GM12891 (cell line): ENCODE results near the gene EPHX1.

ENCODE experiments used
- DNase-seq: peaks from one replicate; pipeline ENCODE4 v3.0.0; 2011; ENCODE audit warnings: low spot score; ENCODE audit not compliant: insufficient read length
- FAIRE-seq: peaks from 2 replicates; lab custom pipeline; 2011; peaks lifted over from hg19 to GRCh38; lab: Jason Lieb, UNC
- PAX5 ChIP-seq: IDR thresholded peaks from 2 replicates; pipeline ENCODE4 v1.6.1; 2011; ENCODE audit warnings: low read length, moderate library complexity, mild to moderate bottlenecking; ENCODE audit not compliant: insufficient read depth, severe bottlenecking
- POLR2A ChIP-seq: IDR thresholded peaks from 2 replicates; pipeline ENCODE4 v1.6.1; 2011; ENCODE audit warnings: low read depth, low read length, control low read depth
- POLR2AphosphoS5 ChIP-seq: IDR thresholded peaks from 2 replicates; pipeline ENCODE4 v1.6.1; 2011; ENCODE audit warnings: low read depth, low read length, control low read depth
- POU2F2 ChIP-seq: IDR thresholded peaks from 2 replicates; pipeline ENCODE4 v1.6.1; 2011; ENCODE audit warnings: low read depth, mild to moderate bottlenecking, control low read depth, low read length, moderate library complexity
- SPI1 ChIP-seq: IDR thresholded peaks from 2 replicates; pipeline ENCODE4 v1.6.1; 2011; ENCODE audit warnings: low read depth, low read length, control low read depth
- TAF1 ChIP-seq: IDR thresholded peaks from 2 replicates; pipeline ENCODE4 v1.6.1; 2011; ENCODE audit warnings: low read depth, low read length, control low read depth

Gene EPHX1

DNA sequence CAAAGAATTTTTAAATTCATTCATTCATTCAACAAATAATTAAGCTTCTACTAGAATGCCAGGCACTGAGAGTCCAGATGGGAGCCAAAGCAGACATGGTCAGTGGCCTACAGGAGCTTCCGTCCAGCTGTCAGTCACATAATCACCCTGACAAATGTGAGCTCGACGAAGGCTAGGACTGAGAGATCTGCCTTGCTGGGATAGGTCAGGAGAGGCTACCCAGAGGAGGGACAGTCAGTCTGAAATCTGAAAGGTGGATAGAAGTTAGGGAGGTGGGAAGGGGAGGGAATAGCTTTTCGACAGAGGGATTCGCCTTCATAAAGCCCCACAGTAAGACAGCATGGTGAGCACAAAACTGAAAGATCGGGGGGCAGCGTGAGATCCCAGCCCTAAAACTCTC, 8.3 kb downstream of the EPHX1 start:
- FAIRE-seq = no peak
- no peak for DNase-seq
- TF ChIP-seq TAF1 (no peak), POLR2A (no peak), POLR2AphosphoS5 (no peak), PAX5 (no peak), SPI1 (no peak), POU2F2 (no peak)

DNA sequence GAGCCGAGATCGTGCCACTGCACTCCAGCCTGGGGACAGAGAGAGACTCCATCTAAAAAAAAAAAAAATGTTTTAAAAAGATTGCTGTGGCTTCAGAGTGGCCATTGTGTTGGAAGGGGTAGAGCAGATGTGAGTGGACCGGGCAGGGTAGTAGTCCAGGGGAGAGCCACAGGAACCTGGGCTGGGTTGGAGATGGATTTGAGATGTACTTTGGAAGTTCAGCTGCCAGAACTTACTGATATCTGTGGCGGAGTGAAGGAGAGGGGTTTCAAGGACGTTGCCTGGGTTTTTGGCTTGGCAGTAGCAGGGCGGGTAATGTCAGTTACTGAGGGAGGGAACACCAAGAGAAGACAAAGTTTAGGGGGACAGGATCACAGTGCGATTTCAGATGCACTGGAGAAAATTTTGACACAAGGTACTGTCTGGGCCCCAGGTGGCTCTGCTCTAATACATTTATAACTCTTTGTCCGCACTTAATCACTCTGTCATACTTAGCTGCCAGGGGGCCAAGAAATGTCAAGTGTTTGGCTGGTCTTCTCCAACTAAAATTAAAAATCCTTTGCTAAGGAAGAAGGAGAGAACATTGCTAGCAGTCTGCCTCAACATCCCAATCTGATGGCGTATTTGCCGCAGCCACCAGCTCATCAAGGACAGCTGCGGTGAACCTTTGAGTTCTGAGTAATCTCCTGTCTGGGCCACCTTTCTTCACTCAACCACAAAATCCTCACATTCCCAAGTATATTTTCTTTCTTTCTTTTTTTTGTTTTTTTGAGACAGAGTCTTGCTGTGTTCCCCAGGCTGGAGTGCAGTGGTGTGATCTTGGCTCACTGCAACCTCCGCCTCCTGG, 9.6 kb downstream of the EPHX1 start:
- FAIRE-seq (no peak), DNase-seq (no peak)
- TF ChIP-seq PAX5 = no peak
- no peak for TF ChIP-seq POU2F2
- TF ChIP-seq POLR2A = no peak
- TF ChIP-seq TAF1 = no peak
- no peak for TF ChIP-seq POLR2AphosphoS5
- no peak for TF ChIP-seq SPI1

DNA sequence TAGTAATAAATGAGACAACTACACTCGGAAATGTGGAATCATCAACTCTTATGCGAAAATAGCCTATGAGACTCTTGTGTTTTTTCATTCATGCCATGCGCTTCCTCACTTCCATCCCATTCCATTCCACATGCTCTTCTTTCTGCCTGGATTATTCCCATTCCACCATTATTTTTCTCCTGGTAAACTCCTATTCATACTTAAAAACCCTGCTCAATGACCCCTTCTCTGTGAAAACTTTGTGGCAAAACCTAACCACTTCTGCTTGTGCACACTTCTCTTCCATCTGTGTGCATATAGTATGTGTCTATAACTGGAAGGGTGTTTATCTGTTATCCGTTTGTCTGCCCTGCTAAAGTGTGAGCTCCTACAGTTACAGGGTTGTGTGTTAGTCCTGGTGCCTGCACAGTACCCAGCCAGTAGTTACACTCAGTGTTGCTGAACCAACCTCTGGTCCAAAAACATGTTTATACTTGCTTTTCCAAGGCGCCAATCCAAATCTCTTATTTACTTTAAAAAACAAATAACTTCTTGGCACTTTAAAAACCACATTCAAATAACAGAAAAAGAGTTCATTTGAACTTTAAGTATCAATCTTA, 10.7 kb downstream of the EPHX1 start:
- no peak for TF ChIP-seq POU2F2
- DNase-seq (no peak), FAIRE-seq (no peak)

DNA sequence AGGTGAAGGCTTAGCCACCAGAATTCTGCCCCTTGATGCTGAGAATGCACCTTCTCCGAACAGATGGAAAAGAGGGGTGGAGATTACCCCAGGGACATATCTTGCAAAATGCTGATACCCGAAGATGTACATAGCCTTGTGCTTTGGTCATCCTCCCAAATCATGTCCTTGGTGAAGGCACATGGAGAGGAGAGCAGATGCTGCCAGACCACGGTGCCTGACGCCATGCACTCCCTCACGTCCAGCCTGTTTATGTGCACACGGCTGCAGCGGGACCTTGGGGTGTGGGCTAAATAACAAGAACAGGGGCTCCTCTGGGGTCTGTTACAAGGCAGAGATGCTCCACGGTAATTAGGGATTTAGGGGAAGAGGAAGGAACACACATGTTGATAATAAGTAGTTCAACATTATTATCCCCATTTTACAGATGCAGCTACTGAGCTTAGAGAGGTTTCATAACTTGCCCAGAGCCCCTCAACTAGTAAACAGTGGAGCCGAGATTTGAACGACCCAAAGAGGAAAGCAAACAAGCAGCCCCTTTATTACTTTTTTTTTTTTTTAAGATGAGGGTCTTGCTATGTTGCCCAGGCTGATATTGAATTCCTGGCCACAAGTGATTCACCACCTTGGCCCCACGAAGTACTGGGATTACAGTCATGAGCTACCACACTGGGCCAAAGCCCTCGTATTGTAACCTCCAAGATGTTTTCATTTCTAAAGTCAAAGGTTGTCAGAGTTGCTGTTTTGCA, 12.9 kb downstream of the EPHX1 start:
- no peak for FAIRE-seq
- no peak for DNase-seq
- TF ChIP-seq TAF1 (no peak), POLR2AphosphoS5 (no peak), POLR2A (no peak), SPI1 (no peak), PAX5 (no peak), POU2F2 (no peak)

DNA sequence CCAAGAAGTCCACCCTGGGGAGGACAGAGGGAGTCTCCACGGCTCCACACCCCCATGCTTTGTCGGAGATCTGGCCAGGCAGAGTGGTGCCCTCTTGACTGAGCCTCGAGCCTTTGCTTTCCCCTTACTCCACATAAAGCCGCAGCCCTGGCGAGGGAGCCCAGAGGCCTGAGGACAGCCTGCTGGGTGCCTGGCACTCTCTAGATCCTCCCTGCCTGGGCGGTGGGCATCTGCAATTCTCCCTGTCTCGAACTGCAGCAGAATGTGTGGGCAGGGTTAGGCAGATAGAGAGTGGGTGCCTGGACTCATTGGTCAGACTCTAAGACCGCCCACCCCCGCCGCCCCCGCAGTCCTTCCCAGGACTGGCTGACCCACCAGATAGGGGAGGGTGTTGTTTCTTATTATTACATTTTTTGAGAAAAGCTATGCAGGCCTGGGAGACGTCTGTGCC, 13.9 kb downstream of the EPHX1 start:
- FAIRE-seq (no peak), DNase-seq (no peak)
- TF ChIP-seq POLR2AphosphoS5 = no peak
- no peak for TF ChIP-seq TAF1
- no peak for TF ChIP-seq SPI1
- TF ChIP-seq PAX5 = no peak
- TF ChIP-seq POU2F2 = no peak
- no peak for TF ChIP-seq POLR2A

DNA sequence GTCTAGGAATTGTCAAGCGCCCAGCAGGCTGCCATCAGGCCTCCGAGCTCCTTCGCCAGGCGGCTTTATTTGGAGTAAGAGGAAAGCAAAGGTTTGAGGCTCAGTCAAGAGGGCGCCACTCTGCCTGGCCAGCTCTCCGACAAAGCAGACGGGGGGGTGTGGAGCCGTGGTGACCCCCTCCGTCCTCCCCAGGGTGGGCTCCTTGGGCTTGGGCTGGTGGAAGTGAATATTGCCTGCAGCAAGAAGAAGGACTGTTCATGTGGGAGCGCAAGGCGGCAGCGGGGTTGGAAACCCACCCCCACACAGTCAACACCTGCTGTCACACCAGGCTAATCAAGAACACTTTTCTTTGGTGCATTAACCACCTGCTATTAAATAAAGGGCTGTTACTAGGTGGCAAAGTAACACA, 14.6 kb downstream of the EPHX1 start:
- DNase-seq (no peak), FAIRE-seq (no peak)
- TF ChIP-seq POU2F2 (no peak), TAF1 (no peak), PAX5 (no peak), POLR2AphosphoS5 (no peak), SPI1 (no peak), POLR2A (no peak)

DNA sequence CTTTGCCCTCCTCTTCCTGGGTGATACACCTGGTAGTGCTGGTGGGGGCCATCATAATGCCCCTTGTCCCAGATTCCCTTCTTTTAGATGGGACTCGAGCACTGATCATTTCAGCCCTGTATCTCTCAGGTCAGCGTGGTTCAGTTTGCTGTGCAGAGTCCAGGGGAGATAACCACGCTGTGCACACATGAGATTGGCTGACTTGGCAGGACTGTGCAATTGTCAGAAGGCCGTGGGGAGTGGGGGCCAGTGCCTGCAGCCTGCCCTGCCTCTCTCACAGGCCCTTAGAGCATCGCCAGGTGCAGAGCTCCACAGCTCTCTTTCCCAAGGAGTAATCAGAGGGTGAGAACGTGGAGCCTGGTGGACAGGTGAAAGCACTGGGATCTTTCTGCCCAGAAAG, 15.2 kb downstream of the EPHX1 start:
- TF ChIP-seq POLR2AphosphoS5 (no peak), POLR2A (no peak), TAF1 (no peak), POU2F2 (no peak), SPI1 (no peak), PAX5 (no peak)
- DNase-seq (no peak), FAIRE-seq (no peak)

DNA sequence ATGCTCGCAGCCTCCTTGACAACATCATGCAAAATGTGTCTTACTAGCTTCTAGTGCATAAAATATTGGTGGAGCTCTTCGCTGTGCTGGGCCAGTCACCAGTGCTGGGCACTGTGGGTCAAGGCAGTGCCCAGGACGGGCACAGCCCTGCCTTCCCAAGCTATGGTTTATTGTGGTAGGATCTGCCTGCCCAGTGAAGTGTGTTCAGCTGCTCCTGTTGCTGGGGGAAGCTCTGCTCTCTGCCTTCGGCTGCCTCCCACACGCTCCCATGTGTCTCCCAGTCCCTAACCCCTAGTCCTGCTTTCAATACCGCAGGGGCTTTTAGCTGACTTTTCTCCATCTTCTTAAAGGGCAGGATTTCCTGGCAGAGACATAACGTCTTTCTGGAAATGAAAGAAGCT, 15.7 kb downstream of the EPHX1 start:
- DNase-seq (no peak), FAIRE-seq (no peak)
- no peak for TF ChIP-seq POLR2A
- TF ChIP-seq SPI1 = no peak
- no peak for TF ChIP-seq TAF1
- no peak for TF ChIP-seq PAX5
- no peak for TF ChIP-seq POU2F2
- TF ChIP-seq POLR2AphosphoS5 = no peak

DNA sequence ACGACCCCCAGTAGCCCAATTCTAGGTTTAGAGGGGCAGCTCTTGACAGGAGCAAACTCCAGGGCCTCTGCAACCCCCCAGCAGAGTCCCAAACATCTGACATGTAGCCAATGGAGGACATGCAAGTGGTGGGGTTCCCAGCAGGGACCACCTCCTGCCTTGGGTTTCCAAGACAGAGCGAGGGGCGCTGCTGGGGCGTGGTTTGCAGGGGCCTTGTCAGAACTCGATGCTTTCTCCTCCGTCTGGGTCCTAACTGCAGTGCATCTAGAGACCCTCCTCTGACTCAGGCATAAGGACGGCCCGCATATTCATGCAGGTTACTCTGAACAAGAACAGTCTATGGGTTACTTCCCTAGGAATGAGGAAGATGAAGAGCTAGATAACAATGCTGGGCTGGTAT, 17.2 kb downstream of the EPHX1 start:
- DNase-seq (no peak), FAIRE-seq (no peak)
- TF ChIP-seq POLR2A (no peak), SPI1 (no peak)

DNA sequence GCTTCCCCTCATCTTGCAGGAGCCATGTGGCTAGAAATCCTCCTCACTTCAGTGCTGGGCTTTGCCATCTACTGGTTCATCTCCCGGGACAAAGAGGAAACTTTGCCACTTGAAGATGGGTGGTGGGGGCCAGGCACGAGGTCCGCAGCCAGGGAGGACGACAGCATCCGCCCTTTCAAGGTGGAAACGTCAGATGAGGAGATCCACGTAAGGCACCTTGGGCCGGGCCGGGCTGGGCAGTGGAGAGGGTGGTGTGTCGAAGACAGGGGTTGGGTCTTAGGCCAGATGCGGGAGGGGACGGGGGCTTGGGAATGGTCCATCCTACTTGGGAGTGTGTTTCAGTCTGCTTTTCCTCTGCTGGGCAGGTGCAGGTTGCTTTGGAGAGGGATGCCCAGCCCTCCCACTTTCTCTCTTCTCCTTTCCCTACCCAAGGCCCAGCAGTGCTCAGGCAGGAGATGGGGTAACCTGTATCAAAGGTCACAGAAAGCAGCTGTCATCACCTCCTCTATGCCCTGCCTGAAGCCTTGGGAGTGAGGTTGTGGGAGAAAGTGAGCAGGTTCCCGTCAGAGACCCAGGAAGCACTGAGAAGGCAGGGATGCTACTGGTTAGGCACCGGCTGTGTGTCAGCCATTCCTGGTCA, 18.9 kb downstream of the EPHX1 start:
- DNase-seq = no peak
- no peak for TF ChIP-seq POU2F2
- no peak for TF ChIP-seq POLR2A
- no peak for TF ChIP-seq SPI1
- TF ChIP-seq POLR2AphosphoS5 = no peak
- TF ChIP-seq TAF1 = no peak
- TF ChIP-seq PAX5 = no peak
- no peak for FAIRE-seq
